ENCODE measurements around the gene SEC23B. TPM values are rescaled to one million over a fixed set of nuclear protein-coding genes. Genes with fewer than 3 reads are reported as not detected.
"Not testable (repeated sequence)": the region's sequence is repeated elsewhere in the genome, so short reads cannot be mapped to it uniquely, and the experiment has no call there.

The SEC23B gene
- 116 TPM in 2 replicates for total RNA-seq

GRCh38 chr20:18507218-18508191 is at the start of gene SEC23B:
TSS of gene SEC23B (plus strand) at chr20:18507940. CDS start at chr20:18510836, 2,896 bp downstream.
- intact Hi-C loops (cut with micrococcal nuclease), result loop anchor here (1.0 to 2.0 kb wide), 13 partner anchors 10 to 1777 kb away; partner anchors contain the start of genes CFAP61, CRNKL1, DZANK1 and POLR3F

GRCh38 chr20:18465536-18466200 is 42.1 kb upstream of the SEC23B start:
- intact Hi-C loops (cut with micrococcal nuclease), result loop anchor here (1.0 to 10.0 kb wide), 5 partner anchors 328 to 1891 kb away; partner anchors contain the start of genes KAT14, KIF16B, MGME1 and PET117

GRCh38 chr20:18466574-18466893 is 41.2 kb upstream of the SEC23B start:
- intact Hi-C loops (cut with micrococcal nuclease), result loop anchor here (1.0 to 10.0 kb wide), 5 partner anchors 329 to 1892 kb away; partner anchors contain the start of genes KAT14, KIF16B, MGME1 and PET117

DNA sequence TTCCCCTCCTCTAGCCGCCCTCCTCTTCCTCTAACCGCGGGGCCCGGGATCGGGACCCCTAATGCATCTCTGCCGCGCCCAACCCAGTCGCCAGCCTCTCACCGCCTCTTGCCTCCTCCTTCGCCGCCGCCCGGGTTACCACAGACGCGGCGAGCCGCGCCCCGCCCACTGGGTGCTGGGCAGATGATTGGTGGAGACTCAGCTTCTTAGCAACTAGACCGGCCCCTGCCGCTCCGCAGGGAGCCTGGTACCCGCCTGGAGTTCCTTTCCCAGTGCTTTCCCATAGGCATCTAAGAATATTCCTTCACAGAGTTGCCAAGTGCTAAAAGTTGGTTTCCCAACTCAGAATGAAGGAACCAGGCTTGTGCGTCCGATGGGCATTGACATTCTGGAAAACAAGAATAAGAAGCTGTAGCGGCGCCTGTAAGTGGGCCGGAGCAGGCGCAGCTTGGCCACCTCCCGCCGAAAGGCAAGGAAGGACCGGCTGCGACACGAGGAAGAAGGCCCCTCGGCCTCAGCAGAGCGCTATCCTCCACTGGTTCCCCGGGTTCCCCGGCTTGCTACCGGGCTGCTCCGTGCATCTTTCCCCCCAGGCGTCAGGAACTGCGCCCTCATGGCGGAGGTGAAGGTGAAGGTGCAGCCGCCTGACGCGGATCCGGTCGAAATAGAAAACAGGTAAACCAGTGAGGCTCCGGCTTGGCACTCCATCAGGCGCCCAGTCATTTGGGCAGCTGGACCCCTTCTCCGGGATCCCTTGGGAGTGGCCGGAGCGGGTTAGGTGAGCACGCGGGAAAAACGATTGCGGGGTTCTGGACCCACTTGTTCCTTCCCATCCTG is 40.6 kb upstream of the SEC23B start, which contains the start of the genes DZANK1 and POLR3F:
Gene DZANK1 (minus strand): TSS at position 137 of the 837 bp plus-strand sequence. CDS start 1,672 bp downstream, outside the sequence.
Gene POLR3F (plus strand): TSS at position 497 of the 837 bp plus-strand sequence. CDS start 117 bp downstream, at position 614.
- intact Hi-C loops (cut with micrococcal nuclease), result loop anchor here (1.0 to 10.0 kb wide), 15 partner anchors 30 to 1892 kb away; partner anchors contain the start of genes CFAP61, CRNKL1, KAT14 and KIF16B

- intact Hi-C loops (cut with micrococcal nuclease), result no loop called here
Measured at GRCh38 chr20:18477218-18477617, 30.5 kb upstream of the SEC23B start.

DNA sequence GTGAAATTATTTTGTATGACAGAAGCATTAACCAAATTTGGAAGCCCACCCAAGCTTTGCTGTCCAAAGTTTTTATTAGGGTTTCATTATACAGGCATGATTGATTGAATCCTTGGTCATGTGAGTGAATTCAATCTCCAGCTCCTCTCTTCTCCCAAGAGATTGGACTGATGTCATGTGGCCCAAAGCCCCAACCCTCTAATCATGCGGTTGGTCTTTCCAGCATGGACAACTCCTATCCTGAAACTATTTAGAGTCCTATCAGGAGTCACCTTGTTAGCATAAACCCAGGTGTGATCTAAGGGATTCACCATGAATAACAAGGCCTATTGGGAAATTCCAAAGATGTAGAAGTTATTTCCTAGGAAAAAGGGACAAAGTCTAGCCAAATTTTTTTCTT is 29.9 kb upstream of the SEC23B start:
- intact Hi-C loops (cut with micrococcal nuclease), result no loop called here

- intact Hi-C loops (cut with micrococcal nuclease), result no loop called here
Measured at GRCh38 chr20:18481596-18481995, 26.1 kb upstream of the SEC23B start.

- intact Hi-C loops (cut with micrococcal nuclease), result no loop called here
Measured at GRCh38 chr20:18488301-18488700, 19.4 kb upstream of the SEC23B start.

- intact Hi-C loops (cut with micrococcal nuclease), result loop anchor here (1.0 to 2.0 kb wide), 2 partner anchors 10 to 71 kb away; partner anchors contain the start of gene SMIM26
Measured at GRCh38 chr20:18496042-18496441, 11.7 kb upstream of the SEC23B start.

- intact Hi-C loops (cut with micrococcal nuclease), result loop anchor here (1.0 to 2.0 kb wide), 7 partner anchors 10 to 297 kb away; partner anchors contain the start of genes DZANK1, POLR3F, SEC23B and SMIM26
Measured at GRCh38 chr20:18496740-18497592, 10.8 kb upstream of the SEC23B start, which contains the start of gene RBBP9. TSS of gene RBBP9 (minus strand) at chr20:18497225. CDS start at chr20:18497167, 58 bp downstream.

- intact Hi-C loops (cut with micrococcal nuclease), result loop anchor here (1.0 to 2.0 kb wide), 6 partner anchors 10 to 297 kb away; partner anchors contain the start of genes DZANK1, POLR3F, SEC23B and SMIM26
Measured at GRCh38 chr20:18497603-18498002, 10.1 kb upstream of the SEC23B start.

DNA sequence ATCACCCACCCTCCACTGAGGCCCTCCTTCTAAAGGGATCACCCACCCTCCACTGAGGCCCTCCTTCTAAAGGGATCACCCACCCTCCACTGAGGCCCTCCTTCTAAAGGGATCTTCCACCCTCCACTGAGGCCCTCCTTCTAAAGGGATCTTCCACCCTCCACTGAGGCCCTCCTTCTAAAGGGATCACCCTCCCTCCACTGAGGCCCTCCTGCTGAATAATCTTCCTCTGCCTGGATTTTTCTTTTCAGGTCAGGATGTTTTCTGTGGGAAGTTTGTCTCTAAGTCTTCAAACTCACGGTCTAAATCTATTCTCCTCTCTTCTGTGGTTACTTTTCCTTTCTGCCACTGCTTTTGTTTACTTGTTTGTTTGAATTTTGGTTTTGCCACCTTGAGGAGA is 6.1 kb upstream of the SEC23B start:
- intact Hi-C loops (cut with micrococcal nuclease), result not testable (repeated sequence)

- intact Hi-C loops (cut with micrococcal nuclease), result no loop called here
Measured at GRCh38 chr20:18504479-18505060, 3.2 kb upstream of the SEC23B start.

GRCh38 chr20:18506744-18507143 is 996 bp upstream of the SEC23B start:
- intact Hi-C loops (cut with micrococcal nuclease), result loop anchor here (1.0 to 2.0 kb wide), 13 partner anchors 9 to 1776 kb away; partner anchors contain the start of genes CFAP61, CRNKL1, DZANK1 and POLR3F

DNA sequence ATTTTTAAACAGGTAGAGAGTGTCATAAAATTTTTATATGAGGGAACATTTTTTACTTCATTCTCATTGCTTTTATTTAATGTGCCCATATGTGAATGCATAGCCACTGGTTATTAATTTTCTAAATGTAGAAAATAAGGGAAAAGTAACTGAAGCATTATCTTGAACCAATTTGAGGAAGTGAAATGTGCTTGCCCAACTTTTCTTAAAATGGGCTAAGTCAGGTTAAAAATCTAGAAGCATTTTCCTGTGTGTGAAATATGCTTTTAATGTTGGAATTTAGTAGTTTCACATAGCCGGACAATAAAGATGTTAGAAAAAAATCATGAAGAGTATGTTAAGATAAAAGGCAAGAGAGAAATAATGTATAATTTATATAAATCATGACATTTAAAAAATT is 3.8 kb downstream of the SEC23B start:
- intact Hi-C loops (cut with micrococcal nuclease), result no loop called here

- intact Hi-C loops (cut with micrococcal nuclease), result no loop called here
Measured at GRCh38 chr20:18513208-18513607, 5.5 kb downstream of the SEC23B start.

DNA sequence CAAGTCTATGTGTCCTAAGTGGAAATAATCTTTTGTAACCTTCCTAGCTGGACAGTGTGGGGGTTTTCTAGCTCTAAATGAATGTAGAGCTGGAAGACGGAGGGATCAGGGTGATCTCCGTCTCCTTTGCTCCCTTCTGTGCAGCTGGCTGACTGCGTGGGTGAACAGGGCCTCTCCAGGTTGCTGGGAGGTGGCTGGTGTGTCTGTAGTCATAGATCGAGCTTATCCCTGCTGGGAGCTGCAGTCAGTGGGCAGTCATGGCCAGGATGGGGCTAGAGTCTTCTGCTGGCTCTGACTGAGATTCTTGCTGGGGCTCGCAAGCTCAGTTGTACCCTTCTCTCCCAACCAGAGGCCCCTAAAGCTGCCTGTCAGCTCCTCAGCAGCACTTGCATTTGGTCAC is 6.4 kb downstream of the SEC23B start:
- intact Hi-C loops (cut with micrococcal nuclease), result no loop called here

- intact Hi-C loops (cut with micrococcal nuclease), result no loop called here
Measured at GRCh38 chr20:18515973-18516372, 8.2 kb downstream of the SEC23B start.

- intact Hi-C loops (cut with micrococcal nuclease), result not testable (repeated sequence)
Measured at GRCh38 chr20:18522066-18522465, 14.3 kb downstream of the SEC23B start.

All from T-helper 1 cell treated with Interleukin-12 subunit alpha and Interleukin-12 subunit beta and Interleukin-4 antibody, amounts not matched to agents 30 ng/mL and 1 ng/mL, for 36 hours (primary cell).